ENCODE data around the gene OR4F15. TPM values are rescaled to one million over a fixed set of nuclear protein-coding genes. Genes with fewer than 3 reads are reported as not detected.
"Not testable (repeated sequence)": the region's sequence is repeated elsewhere in the genome, so short reads cannot be mapped to it uniquely, and the experiment has no call there.

The OR4F15 gene, protein sequence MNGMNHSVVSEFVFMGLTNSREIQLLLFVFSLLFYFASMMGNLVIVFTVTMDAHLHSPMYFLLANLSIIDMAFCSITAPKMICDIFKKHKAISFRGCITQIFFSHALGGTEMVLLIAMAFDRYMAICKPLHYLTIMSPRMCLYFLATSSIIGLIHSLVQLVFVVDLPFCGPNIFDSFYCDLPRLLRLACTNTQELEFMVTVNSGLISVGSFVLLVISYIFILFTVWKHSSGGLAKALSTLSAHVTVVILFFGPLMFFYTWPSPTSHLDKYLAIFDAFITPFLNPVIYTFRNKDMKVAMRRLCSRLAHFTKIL
- not detected for total RNA-seq
- long read RNA-seq: 0 reads

DNA sequence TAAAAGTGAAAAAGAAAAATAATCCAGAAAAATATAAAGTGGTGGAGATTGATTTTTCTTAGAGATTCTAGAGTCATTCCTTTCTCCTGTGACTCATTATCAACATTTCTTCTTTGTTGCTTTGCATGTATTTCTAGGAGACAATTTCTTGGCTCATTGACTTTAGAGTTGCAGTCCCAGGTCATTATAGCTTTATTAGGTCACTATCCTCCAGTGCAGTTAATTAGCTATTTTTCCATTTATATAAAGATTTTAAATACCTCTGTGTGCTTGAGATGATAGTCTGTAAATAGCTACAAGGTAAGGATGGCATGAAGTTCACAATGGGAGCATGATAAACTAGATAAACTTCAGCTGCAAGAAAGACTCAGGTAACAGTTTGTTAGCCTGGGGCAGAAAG lies at the start of gene OR4F15:
Gene OR4F15, plus strand, starts transcription at position 301 of the 400 bp plus-strand sequence. CDS start 5,985 bp downstream, outside the sequence.
- intact Hi-C loops (cut with DNase I): no loop called here

DNA sequence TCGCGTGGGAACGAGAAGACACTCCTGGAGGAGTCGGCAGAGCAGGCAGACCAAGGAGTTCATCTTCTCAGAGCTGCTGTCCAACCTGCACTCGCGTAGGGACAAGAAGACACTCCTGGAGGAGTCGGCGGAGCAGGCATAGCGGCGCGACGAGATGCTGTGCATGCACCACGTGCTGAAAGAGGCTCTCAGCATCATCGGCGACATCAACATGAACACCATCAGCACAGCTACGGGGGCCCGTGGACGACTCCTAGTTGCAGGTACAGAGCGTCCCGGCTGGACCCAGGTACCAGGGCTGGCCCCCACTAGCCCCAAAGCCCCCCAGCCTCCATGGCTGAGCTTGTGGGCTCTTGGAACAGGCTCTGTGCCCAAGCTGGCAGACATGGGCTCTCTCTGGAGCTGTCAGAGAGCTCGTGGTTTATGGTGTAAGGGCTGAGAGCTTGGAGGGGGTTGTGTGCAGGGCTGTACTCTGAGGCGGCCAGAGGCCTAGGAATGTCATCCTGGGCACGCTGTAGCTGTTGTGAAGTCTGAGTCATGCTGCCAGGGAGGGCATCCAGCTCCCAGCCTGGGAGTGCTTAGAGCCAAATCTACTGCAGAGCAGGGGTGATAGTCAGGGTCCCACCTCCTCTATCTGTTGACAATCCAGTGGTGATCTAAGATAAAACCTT lies 47.2 kb upstream of the OR4F15 start:
- intact Hi-C loops (cut with DNase I); DNase-seq (ENCODE audit: low spot score): not testable (repeated sequence)

More for the DNA sequence above, at the start of gene OR4F15:
- DNase-seq (ENCODE audit: low spot score): no peak

DNA sequence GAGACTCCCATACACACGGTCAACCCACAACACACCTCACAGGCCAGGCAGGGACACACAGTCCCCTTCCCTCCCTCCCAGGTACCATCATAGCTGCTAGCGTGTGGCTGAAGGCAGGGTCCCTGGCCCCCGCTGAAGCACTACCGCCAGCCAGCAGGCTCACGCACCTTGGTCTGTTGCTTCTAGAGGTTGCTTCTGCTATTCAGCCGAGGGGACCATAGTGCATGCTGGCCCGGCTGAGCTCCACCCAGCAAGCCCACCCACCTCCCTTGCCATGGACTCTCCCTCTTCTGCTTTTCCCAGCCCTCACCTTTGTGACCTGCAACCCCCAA lies 46.7 kb upstream of the OR4F15 start:
- DNase-seq (ENCODE audit: low spot score); intact Hi-C loops (cut with DNase I): not testable (repeated sequence)

DNA sequence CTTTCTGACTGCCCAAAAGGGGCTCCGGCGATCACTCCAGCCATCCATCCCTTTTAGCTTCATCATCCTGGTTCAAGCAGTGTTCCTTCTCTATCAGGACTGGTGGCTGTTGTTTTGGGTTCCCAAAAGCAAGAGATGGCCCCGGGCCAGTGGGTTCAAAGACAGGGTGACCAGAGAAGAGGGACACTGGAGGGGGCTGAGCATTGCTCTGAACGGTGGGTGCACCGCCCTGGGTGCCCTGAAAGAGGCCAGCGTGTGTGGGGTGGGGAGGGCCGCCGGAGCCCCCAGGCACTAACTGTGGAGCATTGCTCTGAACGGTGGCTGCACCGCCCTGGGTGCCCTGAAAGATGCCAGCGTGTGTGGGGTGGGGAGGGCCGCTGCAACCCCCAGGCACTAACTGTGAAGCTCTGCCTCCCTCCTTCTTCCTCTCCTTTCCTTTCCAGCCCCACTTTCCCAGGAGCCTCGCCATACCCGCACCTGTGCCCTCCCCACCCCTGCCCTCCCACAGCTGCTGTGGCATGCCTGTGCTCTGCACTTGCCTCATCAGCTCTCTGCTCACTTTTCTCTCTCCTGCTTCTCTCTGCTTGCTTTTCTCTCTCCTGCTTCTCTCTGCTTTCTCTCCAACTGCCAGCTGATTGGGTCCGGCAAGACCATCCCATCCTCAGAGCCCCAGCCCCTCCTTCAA lies 46.1 kb upstream of the OR4F15 start:
- intact Hi-C loops (cut with DNase I): no loop called here
- DNase-seq (ENCODE audit: low spot score): no peak

DNA sequence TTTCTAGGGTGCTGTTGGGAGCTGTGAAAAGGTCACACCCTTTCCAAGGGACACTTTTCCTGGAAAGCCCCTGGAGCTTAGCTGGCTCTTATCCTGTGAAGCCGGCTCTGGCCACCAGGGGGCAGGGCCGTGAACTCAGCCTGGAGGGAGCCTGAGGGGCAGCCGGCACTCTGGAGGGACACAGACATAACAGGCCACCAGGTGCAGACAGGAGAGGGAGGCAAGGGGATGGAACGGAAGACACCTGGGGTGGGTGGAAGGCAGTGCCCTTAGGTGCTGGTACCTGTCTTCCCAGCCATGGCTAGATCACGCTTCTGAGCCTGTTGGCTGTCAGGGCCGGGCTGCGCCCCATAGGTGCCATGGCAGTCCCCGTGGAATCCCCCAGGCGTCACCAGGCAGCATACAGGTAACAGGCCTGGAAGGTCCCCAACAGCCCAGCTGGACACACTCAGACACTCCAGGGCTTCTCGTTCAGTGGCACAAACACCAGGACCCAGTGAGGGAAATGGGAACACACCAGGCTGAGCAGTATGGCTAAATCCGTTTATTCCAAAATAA lies 44.8 kb upstream of the OR4F15 start:
- intact Hi-C loops (cut with DNase I); DNase-seq (ENCODE audit: low spot score): not testable (repeated sequence)

DNA sequence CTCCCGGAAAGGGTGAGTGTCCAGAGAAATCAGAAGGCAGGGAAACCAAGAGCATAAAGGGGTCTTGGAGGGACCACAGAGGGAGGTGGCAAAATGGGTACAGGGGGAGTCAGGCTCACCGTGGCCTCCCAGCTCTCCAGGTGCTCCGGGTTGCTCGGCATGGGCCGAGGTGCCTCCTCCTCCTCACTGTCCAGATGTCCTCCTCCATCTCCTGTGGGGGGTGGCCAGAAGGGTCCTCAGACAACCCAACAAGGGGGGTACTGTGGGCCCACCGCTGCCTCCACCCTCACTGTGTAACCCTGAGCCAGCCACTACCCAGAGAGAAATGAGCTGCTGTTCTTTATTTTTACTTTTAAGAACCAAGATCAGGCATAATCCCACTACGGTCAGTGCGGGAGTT lies 39.1 kb upstream of the OR4F15 start:
- DNase-seq (ENCODE audit: low spot score): no peak
- intact Hi-C loops (cut with DNase I): no loop called here

DNA sequence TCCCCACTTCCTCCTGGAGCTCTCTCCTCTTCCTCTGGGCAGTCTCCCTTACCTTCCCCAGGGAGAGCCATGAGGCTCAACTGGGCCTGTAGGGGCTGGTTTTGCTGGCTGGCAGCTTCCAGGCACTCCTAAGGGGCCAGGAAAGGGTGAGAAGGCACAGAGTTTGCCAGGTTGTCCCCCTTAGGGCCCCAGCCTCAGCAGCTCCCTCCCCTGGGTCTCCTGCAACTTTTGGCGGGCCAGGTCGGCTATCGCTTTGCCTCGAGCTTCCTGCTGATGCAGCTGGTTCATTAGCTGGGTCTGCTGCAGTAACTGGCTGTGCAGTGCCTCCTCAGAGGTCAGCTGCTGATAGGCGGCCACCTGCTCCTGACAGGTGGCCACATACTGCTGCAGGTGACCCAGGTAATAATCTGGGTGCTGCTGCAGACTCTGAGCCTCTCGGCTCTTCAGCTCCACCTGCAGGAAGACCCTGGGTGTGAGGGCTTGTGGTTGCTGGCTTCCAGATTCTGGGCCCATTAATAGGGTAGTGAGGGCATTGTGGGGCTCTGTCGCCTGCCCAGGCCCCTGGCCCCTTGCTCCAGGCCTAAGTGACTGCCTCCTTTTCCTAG lies 38.4 kb upstream of the OR4F15 start:
- intact Hi-C loops (cut with DNase I): no loop called here
- no peak for DNase-seq (ENCODE audit: low spot score)

DNA sequence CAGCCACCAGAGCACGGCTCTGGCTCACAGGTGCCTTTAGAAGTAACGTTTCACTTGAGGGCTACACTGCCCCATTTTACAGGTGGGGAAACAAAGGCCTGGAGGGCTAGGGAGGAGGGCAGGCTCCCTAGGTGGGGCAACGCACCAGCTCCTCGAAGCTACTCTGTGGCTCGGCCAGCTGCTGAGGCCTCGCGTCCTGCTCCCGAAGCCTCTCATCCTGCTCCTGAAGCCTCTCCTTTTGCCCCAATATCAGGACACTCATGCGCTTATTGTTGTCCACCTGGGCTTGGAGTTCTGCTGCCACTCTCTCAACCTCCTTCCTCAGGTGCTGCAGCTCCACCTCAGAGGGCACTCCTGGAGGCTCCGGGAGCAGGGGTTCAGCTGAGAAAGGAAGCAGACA lies 36.9 kb upstream of the OR4F15 start:
- intact Hi-C loops (cut with DNase I): no loop called here
- no peak for DNase-seq (ENCODE audit: low spot score)

DNA sequence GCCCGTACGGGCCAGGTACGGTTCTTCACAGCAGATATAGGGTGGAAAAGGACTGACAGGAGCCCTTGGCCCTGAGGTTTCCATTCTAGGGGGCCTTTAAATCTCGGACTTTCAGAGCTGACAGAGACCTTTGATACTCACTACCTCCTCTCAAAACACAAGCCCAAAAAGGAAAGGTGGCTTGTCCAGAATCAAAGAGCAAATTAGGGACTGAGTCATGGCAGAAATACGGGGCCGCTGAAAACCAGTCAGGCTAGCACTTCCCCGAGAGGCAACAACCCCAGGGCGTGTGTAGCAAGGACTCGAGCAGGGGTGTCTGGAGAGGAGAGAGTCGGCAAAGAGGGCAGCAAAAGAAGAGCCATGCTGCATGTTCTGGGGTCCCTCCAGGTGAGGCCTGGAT lies 33.4 kb upstream of the OR4F15 start:
- DNase-seq (ENCODE audit: low spot score); intact Hi-C loops (cut with DNase I): not testable (repeated sequence)

DNA sequence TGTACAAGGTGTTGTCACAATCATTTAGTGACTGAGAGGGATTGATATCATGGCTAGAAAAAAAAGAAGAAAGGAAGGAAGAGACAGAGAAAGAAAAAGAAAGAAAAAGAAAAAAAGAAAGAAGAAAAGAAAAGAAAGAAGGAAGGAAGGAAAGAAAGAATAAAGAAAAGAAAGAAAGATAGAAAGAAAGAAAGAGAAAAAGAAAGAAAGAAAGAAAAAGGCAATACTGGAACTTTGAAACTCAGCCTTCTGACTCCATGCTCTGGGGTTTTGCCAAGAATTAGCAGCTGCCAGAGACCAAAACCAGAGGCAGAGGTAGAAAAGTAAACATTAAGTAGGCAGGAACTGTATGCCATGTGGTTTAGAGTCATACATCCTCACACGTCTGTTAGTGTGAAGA lies 31.8 kb upstream of the OR4F15 start:
- intact Hi-C loops (cut with DNase I): not testable (repeated sequence)

DNA sequence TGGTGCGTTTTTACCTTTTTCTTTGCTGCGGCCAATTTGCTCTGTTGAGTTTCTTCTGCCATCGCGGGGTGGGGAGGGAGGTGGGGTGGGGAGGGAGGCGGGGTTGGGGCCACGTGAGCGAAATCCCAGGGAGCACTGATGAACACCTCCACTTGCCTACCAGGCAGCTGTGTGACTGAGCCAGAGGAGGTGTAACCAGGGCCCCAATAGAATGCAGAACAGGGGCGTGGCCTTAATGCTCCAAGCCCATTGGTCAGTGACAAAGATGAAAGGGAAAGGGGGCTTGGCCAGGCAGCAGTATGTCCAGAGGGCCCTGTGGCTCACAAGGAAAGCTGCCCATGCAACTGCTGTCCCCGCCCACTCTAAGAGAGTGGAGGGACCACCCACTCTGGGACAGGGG lies 30.1 kb upstream of the OR4F15 start:
- intact Hi-C loops (cut with DNase I): no loop called here
- no peak for DNase-seq (ENCODE audit: low spot score)

More for the DNA sequence above, 31.8 kb upstream of the OR4F15 start:
- DNase-seq (ENCODE audit: low spot score): not testable (repeated sequence)

DNA sequence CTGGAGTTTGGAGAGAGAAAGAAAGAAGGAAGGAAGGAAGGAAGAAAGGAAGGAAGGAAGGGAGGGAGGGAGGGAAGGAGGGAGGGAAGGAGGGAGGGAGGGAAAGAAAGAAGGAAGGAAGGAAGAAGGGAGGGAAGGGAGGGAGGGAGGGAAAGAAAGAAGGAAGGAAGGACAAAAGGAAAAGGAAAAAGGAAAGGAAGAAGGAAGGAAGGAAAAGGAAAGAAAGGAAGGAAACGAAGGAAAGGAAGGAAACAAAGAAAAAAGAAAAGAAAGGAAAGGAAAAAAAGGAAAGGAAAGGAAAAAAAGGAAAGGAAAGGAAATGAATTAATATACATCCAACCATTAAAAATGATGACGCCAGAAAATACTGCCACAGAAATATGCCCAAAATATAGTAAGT lies 27.4 kb upstream of the OR4F15 start:
- DNase-seq (ENCODE audit: low spot score): no peak
- intact Hi-C loops (cut with DNase I): no loop called here

DNA sequence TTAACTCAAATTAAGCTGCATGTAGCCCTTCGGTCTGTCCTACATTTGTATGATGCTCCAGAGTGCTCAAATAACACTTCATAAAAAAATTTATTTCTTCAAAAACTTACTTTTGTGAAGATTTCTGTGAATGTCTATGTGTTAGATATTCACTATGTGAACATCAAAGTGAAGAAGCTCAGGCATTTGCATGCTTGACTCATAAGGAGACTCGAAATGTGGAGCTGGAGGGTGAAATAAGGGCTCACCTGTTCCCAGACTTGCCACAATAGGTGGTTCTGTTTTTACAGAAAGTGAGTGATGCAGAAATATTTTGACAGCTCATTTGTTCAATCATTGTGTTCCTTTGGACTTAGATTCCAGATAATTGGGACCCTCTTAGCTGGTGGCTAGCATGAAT lies 25.6 kb upstream of the OR4F15 start:
- DNase-seq (ENCODE audit: low spot score); intact Hi-C loops (cut with DNase I): not testable (repeated sequence)

DNA sequence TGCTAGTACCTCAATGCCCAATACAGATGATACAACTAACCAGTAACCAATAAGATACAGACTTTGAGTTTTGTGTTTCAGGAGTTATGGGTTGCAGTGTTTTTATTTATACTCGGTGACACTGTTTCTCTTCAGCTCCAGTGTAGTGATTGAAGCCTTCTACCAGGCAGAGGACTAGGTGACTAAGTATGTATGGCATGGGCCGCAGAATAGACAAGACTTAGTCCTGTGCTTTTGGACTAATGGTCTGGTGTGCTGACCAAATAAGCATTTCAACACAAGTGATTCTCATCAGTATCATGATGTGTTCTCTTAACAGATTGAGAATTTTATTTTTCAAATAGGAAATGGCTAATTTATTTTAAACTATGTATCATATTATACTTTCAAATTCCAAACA lies 24.0 kb upstream of the OR4F15 start:
- intact Hi-C loops (cut with DNase I); DNase-seq (ENCODE audit: low spot score): not testable (repeated sequence)

DNA sequence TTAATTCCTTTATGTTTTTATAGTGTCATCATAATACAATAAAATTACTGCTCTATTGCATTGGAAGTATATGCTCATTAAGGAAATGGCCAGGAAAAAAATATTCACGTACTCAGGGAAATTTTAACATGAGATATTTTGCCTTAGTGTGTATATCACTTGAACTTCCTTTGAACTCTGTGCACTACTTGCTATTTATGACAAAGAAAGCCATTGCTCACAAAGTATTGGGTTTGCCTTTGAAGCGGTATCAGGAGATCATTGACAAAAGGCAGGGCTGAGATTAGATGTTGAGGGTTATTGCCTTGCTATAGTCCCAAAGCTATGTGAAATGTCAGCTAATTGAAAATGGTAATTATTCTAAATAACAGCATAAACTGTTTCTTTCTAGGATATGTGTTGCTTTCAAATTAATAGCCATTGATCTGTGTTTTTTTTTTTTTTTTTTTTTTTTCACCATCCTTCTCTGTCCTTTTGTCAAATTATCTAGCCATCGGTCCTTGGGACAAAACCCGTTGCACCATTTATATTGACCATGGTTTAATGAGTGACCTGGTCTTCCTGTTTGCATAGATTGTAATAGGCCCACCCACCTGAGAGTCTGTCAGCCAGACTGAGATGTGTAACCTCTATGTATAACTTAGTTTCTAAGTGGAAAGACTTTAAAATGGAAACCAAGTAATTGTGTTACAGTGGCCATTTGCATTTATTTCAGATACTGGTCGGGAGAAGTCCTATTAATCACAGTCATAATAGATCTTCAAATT lies 23.3 kb upstream of the OR4F15 start:
- DNase-seq (ENCODE audit: low spot score); intact Hi-C loops (cut with DNase I): not testable (repeated sequence)

DNA sequence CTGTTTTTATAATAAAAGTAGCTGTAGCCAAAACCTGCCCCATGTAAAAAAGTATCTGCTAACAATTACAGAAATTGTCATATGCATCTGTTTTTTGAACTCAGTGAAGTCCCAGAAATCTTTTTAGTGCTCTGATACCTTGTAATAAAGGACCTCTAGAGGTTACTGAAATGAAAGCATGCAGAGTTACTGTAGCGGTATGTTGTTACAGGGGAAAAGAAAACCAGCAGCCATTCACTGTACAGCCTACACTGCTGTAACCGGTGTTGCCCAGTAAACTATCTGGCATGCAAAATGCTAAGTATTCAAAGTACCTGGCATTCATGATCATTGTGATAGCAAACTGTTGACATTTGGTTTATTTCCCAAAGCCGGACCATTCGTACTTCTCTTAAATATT lies 21.3 kb upstream of the OR4F15 start:
- DNase-seq (ENCODE audit: low spot score); intact Hi-C loops (cut with DNase I): not testable (repeated sequence)

DNA sequence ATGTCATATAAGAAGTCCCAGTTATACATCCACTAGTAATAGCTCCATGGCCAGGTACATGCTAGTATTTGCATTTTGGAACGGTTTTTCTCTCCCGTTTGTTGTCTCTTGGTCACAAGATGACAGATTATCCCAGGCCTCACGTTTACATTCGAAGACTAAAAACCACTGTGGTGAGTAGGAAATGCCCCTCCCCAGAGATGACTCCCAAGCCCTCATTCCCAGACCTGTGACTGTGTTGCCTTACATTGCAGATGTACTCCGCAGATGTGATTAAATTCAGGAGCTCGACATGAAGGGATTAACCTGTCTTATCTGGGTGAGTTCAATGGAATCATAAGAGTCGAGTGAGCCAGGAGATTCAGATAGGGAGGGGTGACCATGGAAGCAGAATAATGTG lies 18.0 kb upstream of the OR4F15 start:
- DNase-seq (ENCODE audit: low spot score); intact Hi-C loops (cut with DNase I): not testable (repeated sequence)

DNA sequence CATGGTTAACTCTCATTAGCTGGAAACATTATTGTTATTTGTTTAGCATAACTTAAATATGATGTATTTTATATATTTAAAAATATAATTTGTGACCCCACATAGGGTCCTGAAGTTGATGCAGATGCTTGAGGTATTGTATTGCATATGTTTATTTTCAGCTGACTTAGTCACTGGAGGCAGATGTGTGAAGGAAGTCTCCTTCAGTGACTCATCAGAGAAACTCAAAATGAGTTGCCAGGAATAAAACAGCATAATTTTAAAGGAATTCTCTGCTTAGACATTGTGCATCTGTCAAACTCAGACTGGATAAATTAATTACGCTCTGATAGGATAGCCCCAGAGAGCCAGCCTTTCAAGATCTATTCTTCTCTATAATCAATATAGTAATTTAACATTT lies 16.5 kb upstream of the OR4F15 start:
- DNase-seq (ENCODE audit: low spot score): no peak
- intact Hi-C loops (cut with DNase I): no loop called here

DNA sequence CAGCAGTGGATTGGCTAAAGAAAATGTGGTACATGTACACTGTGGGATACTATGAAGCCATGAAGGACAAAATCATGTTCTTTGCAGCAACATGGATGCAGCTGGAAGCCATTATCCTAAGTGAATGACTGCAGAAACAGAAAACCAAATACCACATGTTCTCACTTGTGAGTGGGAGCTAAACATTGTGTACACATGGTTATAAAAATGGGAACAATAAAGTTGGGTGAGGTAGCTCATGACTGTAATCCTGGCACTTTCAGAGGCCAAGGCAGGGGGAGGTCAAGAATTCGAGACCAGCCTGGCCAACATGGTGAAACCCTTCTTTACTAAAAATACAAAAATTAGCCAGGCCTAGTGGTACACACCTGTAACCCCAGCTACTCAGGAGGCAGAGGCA lies 12.3 kb upstream of the OR4F15 start:
- intact Hi-C loops (cut with DNase I): no loop called here
- DNase-seq (ENCODE audit: low spot score): no peak

All from cardiac septum (tissue), 1 donor.